Activated CD8-positive, alpha-beta T cell treated with anti-CD3 and anti-CD28 coated beads for 36 hours (primary cell): ENCODE data around the gene CALM1. TPM values are rescaled to one million over a fixed set of nuclear protein-coding genes. Genes with fewer than 3 reads are reported as not detected.
"Not testable (repeated sequence)": the region's sequence is repeated elsewhere in the genome, so short reads cannot be mapped to it uniquely, and the experiment has no call there.

ENCODE experiments used
- ATAC-seq: fragments of 200-7000 bp; cut with Tn5 transposase; one replicate; pipeline ENCODE4 v1.10.0; 2021; ENCODE audit warnings: mild to moderate bottlenecking, moderate library complexity
- CTCF ChIA-PET: fragments of 350-600 bp; sonication (Branson Sonifier 250); formaldehyde crosslinking; loops from one replicate; lab custom pipeline; 2021; ENCODE audit warnings: antibody characterized with exemption; lab: Charles Lee
- POLR2A ChIA-PET: fragments of 350-600 bp; sonication (Branson Sonifier 250); formaldehyde crosslinking; loops from one replicate; lab custom pipeline; 2021; ENCODE audit warnings: antibody characterized with exemption; lab: Charles Lee
- DNase-seq: peaks from one replicate; pipeline ENCODE4 v3.0.0-alpha.2; 2020
- H3K27ac Mint-ChIP-seq: one replicate; pipeline ENCODE4 v1.8.0; 2021; ENCODE audit warnings: mild to moderate bottlenecking, mixed read lengths
- H3K27me3 Mint-ChIP-seq: one replicate; pipeline ENCODE4 v1.8.0; 2021; ENCODE audit warnings: mixed read lengths
- H3K36me3 Mint-ChIP-seq: one replicate; pipeline ENCODE4 v1.8.0; 2021; ENCODE audit warnings: low read depth, mixed read lengths
- H3K4me1 Mint-ChIP-seq: one replicate; pipeline ENCODE4 v1.8.0; 2021; ENCODE audit warnings: low read depth, mixed read lengths
- H3K4me3 Mint-ChIP-seq: one replicate; pipeline ENCODE4 v1.8.0; 2021; ENCODE audit warnings: mild to moderate bottlenecking, moderate library complexity, mixed read lengths
- H3K9me3 Mint-ChIP-seq: one replicate; pipeline ENCODE4 v1.8.0; 2021; ENCODE audit warnings: mixed read lengths
- CTCF ChIP-seq: fragments of 200-600 bp; IDR thresholded peaks from one replicate; pipeline ENCODE4 v1.8.0; 2022; ENCODE audit warnings: antibody characterized with exemption, mild to moderate bottlenecking
- intact Hi-C: fragments of 100-400 bp; cut with micrococcal nuclease; formaldehyde crosslinking; loops from one replicate; pipeline ENCODE4 v1.10.0; 2022
- total RNA-seq, 2 experiments: library from RNA; stranded (reverse); gene quantifications; one replicate each; pipeline ENCODE4 v1.2.3, GENCODE V29; 2021

Gene CALM1
- total RNA-seq, 2 experiments from 2014 or later: 365 to 373 TPM

DNA sequence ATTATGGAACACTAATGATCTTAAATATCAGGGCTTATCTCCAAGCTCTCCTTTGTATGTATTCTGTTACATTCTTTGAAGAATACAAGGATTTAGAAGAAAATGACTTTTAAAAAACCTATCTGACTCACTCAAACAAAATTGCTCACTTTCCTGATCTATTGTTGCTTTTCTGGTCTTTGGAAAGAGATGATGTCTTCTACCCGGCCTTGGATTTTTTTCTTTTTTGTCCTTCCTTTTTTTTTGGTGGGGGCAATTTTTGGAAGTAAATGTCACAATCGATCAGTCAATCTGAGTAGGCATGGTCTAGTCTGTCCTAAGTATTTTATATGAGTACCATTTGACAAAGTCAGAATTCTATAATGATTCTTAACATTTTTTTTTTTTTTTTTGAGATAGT lies 10.5 kb upstream of the CALM1 start:
- ATAC-seq (no peak), DNase-seq (no peak)
- H3K27ac Mint-ChIP-seq: no peak overlapping the region
- no peaks in the 10 kb centered on the region for H3K9me3 Mint-ChIP-seq
- POLR2A ChIA-PET: interaction anchor here (12.5 kb wide), 1 partner anchor 11 kb away, joined by 365 read pairs; the partner anchor contains the start of gene CALM1
- intact Hi-C loops: no loop called here
- peaks cover 35% of the 10 kb centered on the region for H3K4me1 Mint-ChIP-seq
- CTCF ChIA-PET: interaction anchor here (4.4 kb wide), 1 partner anchor 13 kb away, joined by 33 read pairs; no protein-coding TSS in a partner anchor
- TF ChIP-seq CTCF: no peak
- H3K36me3 Mint-ChIP-seq: no peaks in the 10 kb centered on the region
- no peak overlapping the region for H3K4me3 Mint-ChIP-seq
- H3K27me3 Mint-ChIP-seq: no peaks in the 10 kb centered on the region

GRCh38 chr14:90387206-90387760 lies 9.5 kb upstream of the CALM1 start:
- H3K27me3 Mint-ChIP-seq: no peaks in the 10 kb centered on the region
- ATAC-seq (no peak), DNase-seq (no peak)
- peak overlapping the region; percentile 43 for H3K27ac Mint-ChIP-seq
- H3K9me3 Mint-ChIP-seq: no peaks in the 10 kb centered on the region
- no peaks in the 10 kb centered on the region for H3K36me3 Mint-ChIP-seq
- TF ChIP-seq CTCF: no peak
- no peak overlapping the region for H3K4me3 Mint-ChIP-seq
- ChIA-PET CTCF (no interaction called here), POLR2A (interaction anchor here (12.5 kb wide), 1 partner anchor 10 kb away, joined by 365 read pairs; the partner anchor contains the start of gene CALM1)
- H3K4me1 Mint-ChIP-seq: peaks cover 35% of the 10 kb centered on the region
- intact Hi-C loops: no loop called here

DNA sequence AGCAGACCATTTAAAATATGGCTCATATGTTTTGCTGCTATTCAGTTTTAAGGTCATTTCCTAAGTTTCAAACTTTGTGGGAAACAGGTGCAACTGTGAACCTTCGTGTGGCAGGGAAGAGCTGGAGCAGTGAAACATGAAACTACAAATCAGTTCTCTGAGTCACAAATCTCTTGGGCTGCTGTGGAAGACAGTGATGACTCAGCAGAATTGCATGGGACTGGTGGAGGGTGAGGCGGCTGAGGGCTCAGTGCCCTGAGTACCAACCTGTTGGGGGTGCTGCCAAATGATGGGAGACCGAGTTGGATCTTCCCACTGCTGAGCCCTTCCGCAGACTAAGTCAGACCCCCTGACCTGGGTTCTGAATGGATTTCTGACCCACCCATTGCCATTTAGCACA lies 8.4 kb upstream of the CALM1 start:
- no peak for TF ChIP-seq CTCF
- H3K4me3 Mint-ChIP-seq: no peak overlapping the region
- no peak for DNase-seq
- CTCF ChIA-PET: interaction anchor here (1.0 kb wide), 1 partner anchor 11 kb away, joined by 3 read pairs; no protein-coding TSS in a partner anchor
- POLR2A ChIA-PET: interaction anchor here (0.6 to 12.5 kb wide), 2 partner anchors 9 to 52 kb away, joined by 3 to 365 read pairs; partner anchors contain the start of gene CALM1
- intact Hi-C loops: no loop called here
- H3K27me3 Mint-ChIP-seq: no peaks in the 10 kb centered on the region
- no peaks in the 10 kb centered on the region for H3K36me3 Mint-ChIP-seq
- H3K27ac Mint-ChIP-seq: no peak overlapping the region
- no peaks in the 10 kb centered on the region for H3K9me3 Mint-ChIP-seq
- no peak for ATAC-seq
- H3K4me1 Mint-ChIP-seq: peaks cover 35% of the 10 kb centered on the region

- H3K4me1 Mint-ChIP-seq: peaks cover 34% of the 10 kb centered on the region
- ChIA-PET CTCF (interaction anchor here (1.0 kb wide), 1 partner anchor 11 kb away, joined by 3 read pairs; no protein-coding TSS in a partner anchor), POLR2A (interaction anchor here (0.6 to 12.5 kb wide), 3 partner anchors 9 to 59 kb away, joined by 3 to 365 read pairs (median 3); partner anchors contain the start of gene CALM1)
- ATAC-seq (peak; percentile 22), DNase-seq (peak; percentile 37)
- TF ChIP-seq CTCF: no peak
- H3K36me3 Mint-ChIP-seq: no peaks in the 10 kb centered on the region
- H3K9me3 Mint-ChIP-seq: no peaks in the 10 kb centered on the region
- H3K27ac Mint-ChIP-seq: peak overlapping the region; percentile 50
- intact Hi-C loops: no loop called here
- H3K27me3 Mint-ChIP-seq: no peaks in the 10 kb centered on the region
- H3K4me3 Mint-ChIP-seq: no peak overlapping the region
Measured at GRCh38 chr14:90388982-90389381, 7.8 kb upstream of the CALM1 start.

DNA sequence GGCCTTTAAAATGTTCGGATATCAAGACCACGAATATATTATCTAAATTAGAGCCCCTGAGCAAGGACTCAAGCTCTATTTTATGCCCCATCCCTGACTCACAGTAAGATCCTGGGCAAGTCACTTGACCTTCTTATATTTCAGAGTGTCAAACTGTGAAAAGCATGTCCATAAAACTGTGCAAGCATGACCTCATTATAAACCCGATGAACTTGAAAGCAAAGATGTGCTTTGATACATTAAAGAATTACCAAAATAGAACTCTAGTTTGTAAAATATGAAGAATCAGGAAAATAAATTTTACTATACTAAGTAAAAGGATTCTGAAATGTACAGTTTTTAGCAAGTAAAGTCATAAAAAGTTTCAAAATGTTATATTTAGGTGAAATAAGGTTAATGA lies 2.9 kb upstream of the CALM1 start:
- POLR2A ChIA-PET: interaction anchor here (15.4 kb wide), 1 partner anchor 11 kb away, joined by 365 read pairs; no protein-coding TSS in a partner anchor
- Mint-ChIP-seq H3K36me3 (peaks cover 7% of the 10 kb centered on the region), H3K27ac (no peak overlapping the region), H3K4me3 (no peak overlapping the region), H3K4me1 (peaks cover 16% of the 10 kb centered on the region), H3K9me3 (no peaks in the 10 kb centered on the region), H3K27me3 (no peaks in the 10 kb centered on the region)
- ATAC-seq (no peak), DNase-seq (no peak)
- CTCF ChIA-PET: interaction anchor here (0.6 kb wide), 1 partner anchor 10 kb away, joined by 3 read pairs; no protein-coding TSS in a partner anchor
- intact Hi-C loops: no loop called here
- TF ChIP-seq CTCF: no peak

DNA sequence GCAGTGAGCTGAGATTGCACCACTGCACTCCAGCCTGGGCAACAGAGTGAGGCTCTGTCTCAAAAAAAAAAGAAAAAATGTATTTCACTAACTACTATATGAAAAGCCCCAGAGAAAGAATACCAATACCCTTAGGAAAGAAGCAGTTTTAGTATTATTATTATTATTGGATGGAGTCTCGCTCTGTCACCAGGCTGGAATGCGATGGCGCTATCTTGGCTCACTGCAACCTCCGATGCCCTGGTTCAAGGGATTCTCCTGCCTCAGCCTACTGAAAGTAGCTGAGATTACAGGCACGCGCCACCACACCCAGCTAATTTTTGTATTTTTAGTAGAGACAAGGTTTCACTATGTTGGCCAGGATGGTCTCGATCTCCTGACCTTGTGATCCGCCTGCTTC lies 2.0 kb upstream of the CALM1 start:
- POLR2A ChIA-PET: interaction anchor here (15.4 kb wide), 1 partner anchor 12 kb away, joined by 365 read pairs; no protein-coding TSS in a partner anchor
- DNase-seq, H3K9me3 Mint-ChIP-seq, ATAC-seq, H3K27ac Mint-ChIP-seq, H3K27me3 Mint-ChIP-seq, H3K36me3 Mint-ChIP-seq, H3K4me3 Mint-ChIP-seq, CTCF ChIA-PET: not testable (repeated sequence)
- H3K4me1 Mint-ChIP-seq: peaks cover 11% of the 10 kb centered on the region
- intact Hi-C loops: loop anchor here (5.0 kb wide), 1 partner anchor 62 kb away; the partner anchor contains the start of gene NRDE2
